Measurements from ENCODE around the gene PDE4D.

DNA sequence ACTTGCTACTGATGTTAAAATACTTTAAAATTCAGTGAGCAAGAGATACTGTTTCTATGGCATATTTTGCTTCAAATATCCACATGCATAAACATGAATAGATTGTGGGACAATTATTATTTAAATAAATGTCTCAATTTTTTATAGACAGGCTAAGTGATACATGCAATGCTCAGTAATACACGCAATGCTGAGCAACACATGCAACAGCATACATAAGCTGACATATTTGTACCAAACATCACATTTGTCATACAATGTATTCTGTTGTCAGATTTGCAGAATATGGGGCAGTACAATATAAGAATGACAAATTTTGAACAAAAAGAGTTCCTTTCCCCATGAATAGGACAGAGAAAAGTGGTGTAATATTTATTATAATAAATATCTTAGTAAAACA is 155.5 kb downstream of the PDE4D start:
- TF ChIP-seq CTCF (conservative IDR thresholded peaks at IDR 0.05; ENCODE audit: low read depth, low read length) (no peak), EZH2 (IDR thresholded peaks at IDR 0.05; ENCODE audit: borderline replicate concordance, low read depth, low read length, poor library complexity, severe bottlenecking) (no peak)
